ENCODE data around the gene SERPINB10. TPM values are rescaled to one million over a fixed set of nuclear protein-coding genes. Genes with fewer than 3 reads are reported as not detected.

Gene SERPINB10
- total and polyA plus RNA-seq, 2 experiments from 2014 or later, result not detected

DNA sequence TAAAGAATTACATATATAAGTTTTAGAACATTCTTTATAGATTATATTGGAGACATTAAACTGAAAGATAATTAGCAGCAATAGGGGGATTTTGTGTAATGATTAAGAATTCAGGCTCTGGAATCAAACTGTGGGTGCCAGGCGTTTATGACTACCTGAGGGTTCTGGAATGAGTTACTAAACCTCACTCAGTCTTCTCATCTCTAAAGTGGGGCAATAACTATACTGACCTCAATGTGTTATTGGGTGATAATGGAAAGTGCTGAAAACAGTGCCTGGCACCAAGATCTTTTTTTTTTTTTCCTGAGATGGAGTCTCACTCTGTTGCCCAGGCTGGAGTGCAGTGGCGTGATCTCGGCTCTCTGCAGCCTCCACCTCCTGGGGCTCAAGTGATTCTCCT, 69.3 kb downstream of the SERPINB10 start:
- in situ Hi-C loops (cut with MboI), result no loop called here
- 98 to 100% methylated on average over 3 of the region's 3 CpGs for WGBS, 2 experiments (ENCODE audit: low coverage in 1 of 2, low lambda C conversion rate in 2 of 2, missing lambda C conversion rate in 2 of 2)
- DNase-seq, result no peak
- Histone ChIP-seq H3K9me3 (ENCODE audit: low read depth) (no peaks in the 10 kb centered on the region), H3K9ac (no peak overlapping the region), H3K27ac (no peak overlapping the region), H3K79me2 (ENCODE audit: insufficient read depth) (peaks cover 90% of the 10 kb centered on the region), H3K4me2 (ENCODE audit: unreplicated experiment) (no peak overlapping the region), H3F3A (ENCODE audit: insufficient read depth) (peaks cover 13% of the 10 kb centered on the region), H3K36me3 (ENCODE audit: low read depth) (peaks cover 8% of the 10 kb centered on the region; the same call in 1 of the 2 replicates), H4K20me1 (ENCODE audit: insufficient read depth) (no peaks in the 10 kb centered on the region), H3K9me2 (ENCODE audit: insufficient read depth) (no peaks in the 10 kb centered on the region), H3K27me3 (replicated peaks; ENCODE audit: insufficient read depth) (no peaks in the 10 kb centered on the region), H2AFZ (no peak overlapping the region), H3K4me3 (no peak overlapping the region), H3K4me1 (ENCODE audit: insufficient read depth) (peaks cover 13% of the 10 kb centered on the region)
- TF ChIP-seq EZH2 (IDR thresholded peaks at IDR 0.05; ENCODE audit: insufficient read depth, poor library complexity, severe bottlenecking), result no peak
- no peak for TF ChIP-seq EZH2phosphoT487 (IDR thresholded peaks at IDR 0.05; ENCODE audit: insufficient read depth, low read depth)

DNA sequence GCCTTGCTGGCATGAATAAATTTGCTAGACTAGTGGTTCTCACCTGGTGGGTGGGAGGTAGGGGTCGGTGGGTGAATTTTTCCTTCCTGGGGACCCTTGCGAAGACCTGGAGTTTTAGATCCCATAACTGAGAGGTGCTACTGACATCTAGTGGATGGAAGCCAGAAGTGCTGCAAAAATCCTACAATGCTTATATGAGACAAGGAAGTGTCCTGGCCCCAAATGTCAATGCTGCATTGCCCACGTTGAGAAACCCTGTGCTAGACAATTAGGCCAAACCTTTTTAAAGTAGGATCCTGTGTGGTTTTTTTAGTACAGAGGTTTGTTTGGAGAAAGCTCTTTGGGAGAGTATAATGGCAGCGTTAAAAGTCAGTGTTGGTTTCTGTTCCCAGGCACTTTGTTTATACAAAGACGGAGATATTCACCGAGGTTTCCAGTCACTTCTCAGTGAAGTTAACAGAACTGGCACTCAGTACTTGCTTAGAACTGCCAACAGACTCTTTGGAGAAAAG, 71.7 kb downstream of the SERPINB10 start:
- Histone ChIP-seq H3K9me2 (ENCODE audit: insufficient read depth) (no peaks in the 10 kb centered on the region), H3K4me1 (ENCODE audit: insufficient read depth) (peaks cover 13% of the 10 kb centered on the region), H3F3A (ENCODE audit: insufficient read depth) (peaks cover 13% of the 10 kb centered on the region), H2AFZ (peak overlapping the region; percentile 85), H3K27me3 (replicated peaks; ENCODE audit: insufficient read depth) (no peaks in the 10 kb centered on the region), H3K9ac (peak overlapping the region; percentile 62), H4K20me1 (ENCODE audit: insufficient read depth) (no peaks in the 10 kb centered on the region), H3K4me2 (ENCODE audit: unreplicated experiment) (peak overlapping the region; percentile 76), H3K27ac (peak overlapping the region; percentile 40), H3K36me3 (ENCODE audit: low read depth) (peaks cover 26% of the 10 kb centered on the region; the same call in 1 of the 2 replicates), H3K9me3 (ENCODE audit: low read depth) (no peaks in the 10 kb centered on the region), H3K4me3 (peak overlapping the region; percentile 68), H3K79me2 (ENCODE audit: insufficient read depth) (peaks cover 67% of the 10 kb centered on the region)
- in situ Hi-C loops (cut with MboI), result no loop called here
- 4 to 6% methylated on average over 6 of the region's 6 CpGs for WGBS, 2 experiments (ENCODE audit: low coverage in 1 of 2, low lambda C conversion rate in 2 of 2, missing lambda C conversion rate in 2 of 2)
- DNase-seq, result peak; percentile 81
- no peak for TF ChIP-seq EZH2phosphoT487 (IDR thresholded peaks at IDR 0.05; ENCODE audit: insufficient read depth, low read depth)
- no peak for TF ChIP-seq EZH2 (IDR thresholded peaks at IDR 0.05; ENCODE audit: insufficient read depth, poor library complexity, severe bottlenecking)

DNA sequence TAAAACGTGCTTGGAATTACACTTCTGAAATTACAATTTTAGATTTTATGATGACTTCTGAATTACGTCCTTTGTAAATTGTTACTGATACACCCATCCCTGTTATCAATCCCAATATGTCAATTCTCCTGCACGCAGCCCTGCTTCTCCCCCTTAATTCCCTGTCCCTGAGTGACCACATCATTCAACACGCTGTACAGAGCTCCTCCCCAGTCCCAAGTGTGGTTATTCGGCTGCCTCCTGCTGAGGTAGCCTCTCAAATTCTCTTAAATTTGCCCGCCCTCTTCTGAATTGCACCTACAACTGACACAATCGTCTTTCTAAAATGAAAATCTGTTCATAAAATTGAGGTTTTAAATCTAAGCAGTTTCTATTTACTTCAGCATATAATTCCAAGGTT, 72.3 kb downstream of the SERPINB10 start:
- Histone ChIP-seq H3K4me1 (ENCODE audit: insufficient read depth) (peaks cover 13% of the 10 kb centered on the region), H3K4me2 (ENCODE audit: unreplicated experiment) (peak overlapping the region; percentile 76), H3K36me3 (ENCODE audit: low read depth) (peaks cover 30% of the 10 kb centered on the region), H3K79me2 (ENCODE audit: insufficient read depth) (peaks cover 61% of the 10 kb centered on the region), H3K9ac (peak overlapping the region; percentile 62), H3K27ac (peak overlapping the region; percentile 40), H3F3A (ENCODE audit: insufficient read depth) (peaks cover 13% of the 10 kb centered on the region), H3K9me2 (ENCODE audit: insufficient read depth) (no peaks in the 10 kb centered on the region), H3K4me3 (peak overlapping the region; percentile 68), H4K20me1 (ENCODE audit: insufficient read depth) (no peaks in the 10 kb centered on the region), H3K27me3 (replicated peaks; ENCODE audit: insufficient read depth) (no peaks in the 10 kb centered on the region), H2AFZ (peak overlapping the region; percentile 85), H3K9me3 (ENCODE audit: low read depth) (no peaks in the 10 kb centered on the region)
- peak; percentile 32 for DNase-seq
- 17 to 20% methylated on average over 7 of the region's 7 CpGs for WGBS, 2 experiments (ENCODE audit: low coverage in 1 of 2, low lambda C conversion rate in 2 of 2, missing lambda C conversion rate in 2 of 2)
- TF ChIP-seq EZH2 (IDR thresholded peaks at IDR 0.05; ENCODE audit: insufficient read depth, poor library complexity, severe bottlenecking), result no peak
- no peak for TF ChIP-seq EZH2phosphoT487 (IDR thresholded peaks at IDR 0.05; ENCODE audit: insufficient read depth, low read depth)
- in situ Hi-C loops (cut with MboI), result no loop called here

DNA sequence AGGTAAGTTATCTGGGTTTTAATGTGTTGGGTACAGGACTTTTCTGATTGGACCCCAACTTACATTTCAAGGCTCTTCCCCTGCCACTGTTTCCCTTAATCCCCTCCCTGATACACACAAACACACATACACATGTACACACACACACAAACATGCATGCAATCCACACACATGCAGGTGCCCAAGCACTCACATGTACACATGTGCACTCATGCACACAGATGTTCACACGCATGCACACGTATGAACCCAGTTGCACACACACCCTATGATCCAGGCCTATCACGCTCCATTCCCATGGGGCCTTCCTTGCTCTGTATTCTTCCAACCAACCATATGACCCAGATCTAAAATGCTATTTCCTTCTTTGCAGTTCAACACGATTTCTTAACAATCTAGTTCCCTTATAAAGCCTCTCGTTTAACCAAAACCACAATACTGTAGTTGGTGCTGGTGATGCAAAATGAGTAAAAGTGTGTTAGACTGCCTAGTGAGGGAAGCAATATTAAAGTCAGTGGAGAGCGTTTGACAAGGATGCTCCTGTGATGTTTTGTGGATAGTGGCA, 73.2 kb downstream of the SERPINB10 start:
- H3K4me1 ChIP-seq (ENCODE audit: insufficient read depth), result peaks cover 13% of the 10 kb centered on the region
- no peaks in the 10 kb centered on the region for H3K9me2 ChIP-seq (ENCODE audit: insufficient read depth)
- no peak overlapping the region for H2AFZ ChIP-seq
- H3K79me2 ChIP-seq (ENCODE audit: insufficient read depth), result peaks cover 52% of the 10 kb centered on the region
- peaks cover 34% of the 10 kb centered on the region for H3K36me3 ChIP-seq (ENCODE audit: low read depth)
- peaks cover 13% of the 10 kb centered on the region for H3F3A ChIP-seq (ENCODE audit: insufficient read depth)
- in situ Hi-C loops (cut with MboI), result no loop called here
- TF ChIP-seq EZH2 (IDR thresholded peaks at IDR 0.05; ENCODE audit: insufficient read depth, poor library complexity, severe bottlenecking) (no peak), EZH2phosphoT487 (IDR thresholded peaks at IDR 0.05; ENCODE audit: insufficient read depth, low read depth) (no peak)
- no peaks in the 10 kb centered on the region for H3K27me3 ChIP-seq (replicated peaks; ENCODE audit: insufficient read depth)
- H3K4me2 ChIP-seq (ENCODE audit: unreplicated experiment), result no peak overlapping the region
- DNase-seq, result no peak
- no peak overlapping the region for H3K27ac ChIP-seq
- H3K9me3 ChIP-seq (ENCODE audit: low read depth), result no peaks in the 10 kb centered on the region
- no peak overlapping the region; the same call in 1 of the 2 replicates for H3K9ac ChIP-seq
- WGBS, 2 experiments (ENCODE audit: low coverage in 1 of 2, low lambda C conversion rate in 2 of 2, missing lambda C conversion rate in 2 of 2), result 80 to 81% methylated on average over 6 of the region's 6 CpGs
- H3K4me3 ChIP-seq, result no peak overlapping the region
- no peaks in the 10 kb centered on the region for H4K20me1 ChIP-seq (ENCODE audit: insufficient read depth)

All from GM23248 (cell line).